NOMO-1 (cell line): ENCODE data around the gene ACAP1.
"Not testable (repeated sequence)": the region's sequence is repeated elsewhere in the genome, so short reads cannot be mapped to it uniquely, and the experiment has no call there.

Source experiments
- DNase-seq, 2 experiments: peaks; one replicate each; lab custom pipeline; 2025; ENCODE audit not compliant: unreplicated experiment in 2 of 2; lab: John Stamatoyannopoulos, UW

Gene ACAP1

GRCh38 chr17:7327056-7327455, 9.3 kb upstream of the ACAP1 start:
- no peak for DNase-seq

DNA sequence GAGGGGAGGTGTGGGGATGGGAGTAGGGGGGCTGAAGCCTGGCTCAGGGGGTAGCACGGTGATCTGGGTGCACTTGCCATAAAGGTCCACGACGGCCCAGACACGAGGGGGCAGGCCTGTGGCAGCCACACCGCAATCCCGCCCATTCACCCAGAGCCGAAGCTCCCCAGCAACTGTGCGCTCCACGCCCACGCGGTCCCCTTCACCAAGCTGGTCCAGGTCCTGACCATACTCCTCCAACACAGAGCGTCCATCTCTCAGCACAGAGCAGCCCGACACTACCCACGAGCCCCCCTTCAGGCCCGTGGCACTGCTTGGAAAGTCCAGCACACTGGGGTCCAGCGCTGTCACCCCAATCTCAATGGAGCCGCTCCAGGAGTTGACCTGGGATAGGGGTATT, 8.8 kb upstream of the ACAP1 start:
- no peak for DNase-seq

GRCh38 chr17:7328009-7328408, 8.3 kb upstream of the ACAP1 start:
- DNase-seq = no peak

DNA sequence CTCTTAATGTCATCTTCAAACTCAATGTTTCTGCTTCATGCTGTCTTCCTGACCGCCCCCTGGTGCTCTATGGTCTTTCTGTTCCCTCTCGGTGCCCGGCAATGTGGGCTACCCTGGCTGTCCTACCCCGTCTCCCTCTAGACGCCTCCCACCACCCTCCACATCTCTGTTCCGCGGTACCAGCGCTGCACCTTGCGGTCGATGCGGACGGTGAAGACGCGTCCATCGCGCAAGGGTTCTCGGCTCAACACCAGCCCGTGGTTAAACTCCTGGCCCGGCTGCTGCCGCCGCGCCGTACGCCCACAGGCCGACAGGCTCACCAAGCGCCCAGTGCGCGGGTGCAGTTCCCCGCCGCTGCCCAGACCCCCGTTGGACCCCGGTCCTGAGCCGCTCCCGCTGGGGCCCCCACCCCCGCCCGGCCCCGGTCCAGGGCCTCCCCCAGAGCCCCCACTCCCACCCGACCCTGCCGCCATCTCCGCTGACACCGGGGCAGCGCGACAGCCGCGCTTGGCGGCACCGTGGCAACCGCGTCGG, 7.4 kb upstream of the ACAP1 start, which contains the start of gene NEURL4:
NEURL4 (minus strand) TSS at position 496 of the 534 bp plus-strand sequence; CDS start at position 473, 23 bp downstream.
- no peak for DNase-seq

DNA sequence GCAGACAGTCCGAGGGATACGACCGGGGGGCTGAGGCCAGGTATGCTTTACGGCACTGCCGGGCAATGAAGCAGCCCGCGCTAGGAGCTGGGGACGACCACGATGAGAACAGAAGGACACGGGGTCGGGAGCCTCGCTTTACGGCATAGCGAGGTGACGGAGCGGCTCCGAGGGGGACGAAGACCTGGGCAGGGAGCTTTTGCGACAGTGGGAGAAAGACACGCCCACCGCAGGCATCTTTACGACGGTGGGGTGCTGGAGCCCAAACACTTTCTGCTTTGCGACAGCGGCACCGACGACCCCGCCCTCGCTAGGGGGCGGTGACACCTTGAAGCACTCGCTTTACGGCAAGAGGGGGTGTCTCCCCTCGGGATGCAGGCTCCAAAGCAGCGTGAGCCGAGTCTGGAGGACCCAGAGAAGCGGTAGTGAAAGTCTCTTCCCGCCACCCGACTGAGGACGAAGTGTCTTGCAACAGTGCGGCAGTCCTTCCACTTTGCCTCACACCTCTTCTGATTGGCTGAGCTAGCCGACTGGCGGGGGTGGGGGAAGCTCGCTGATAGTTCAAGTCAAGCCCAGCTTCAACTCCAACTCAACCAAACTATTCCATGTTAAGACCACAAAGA, 6.8 kb upstream of the ACAP1 start:
- DNase-seq = peak; percentile 97 to 99

DNA sequence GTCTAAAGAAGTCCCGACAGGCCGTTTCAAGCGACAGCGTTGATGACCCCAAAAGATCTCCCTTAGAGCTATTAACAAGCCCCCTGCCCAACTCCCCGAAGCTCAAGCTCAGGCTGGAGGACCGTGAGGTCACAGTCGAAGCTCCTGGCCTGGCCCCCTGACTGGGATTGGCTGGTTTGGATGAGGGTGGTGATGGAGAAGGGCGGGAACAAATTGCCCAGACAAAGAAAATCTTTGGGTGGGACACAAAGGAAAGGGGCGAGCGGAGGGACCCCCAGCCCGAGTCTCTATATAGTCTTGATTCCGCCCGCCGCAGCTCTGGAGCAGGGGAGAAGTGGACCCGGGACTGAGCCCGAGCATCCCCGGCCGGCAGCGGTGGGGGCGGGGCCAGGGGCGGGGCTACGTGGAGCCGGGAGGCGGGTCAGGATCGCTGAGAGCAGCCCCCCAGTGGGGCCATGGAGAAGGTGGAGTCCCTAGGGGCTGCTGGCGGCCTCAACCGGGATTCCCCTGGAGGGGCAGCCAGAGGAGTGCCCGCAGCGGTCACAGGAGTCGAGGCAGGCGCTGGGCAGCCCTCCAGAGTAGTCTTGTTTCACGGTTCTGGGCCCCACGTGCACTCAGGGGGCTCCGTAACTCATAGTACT, 6.2 kb upstream of the ACAP1 start:
- DNase-seq = peak; percentile 85 to 86

- DNase-seq = no peak
These were observed 5.7 kb upstream of the ACAP1 start for GRCh38 chr17:7330638-7331015.

DNA sequence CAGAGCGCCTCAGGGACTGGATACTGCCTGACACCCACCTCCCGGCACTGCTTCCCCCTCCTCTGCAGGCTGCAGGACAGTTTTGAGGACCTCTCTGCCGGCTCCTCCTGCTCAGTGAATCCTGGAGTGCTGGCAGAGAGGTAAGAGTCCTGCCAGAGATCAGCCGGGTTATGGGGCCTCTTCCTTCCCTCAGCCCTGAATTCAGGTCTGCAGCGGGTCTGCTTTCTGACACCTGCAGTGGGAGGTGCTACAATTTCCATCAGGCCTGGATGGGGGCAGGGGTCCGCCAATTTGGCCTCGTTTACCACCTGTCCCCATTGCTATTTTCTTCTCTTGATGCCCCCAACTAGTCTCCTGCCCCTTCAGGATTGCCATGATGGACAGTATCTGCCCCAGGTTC, 4.2 kb upstream of the ACAP1 start:
- no peak for DNase-seq

- DNase-seq = peak; percentile 40 to 53
These were observed 3.7 kb upstream of the ACAP1 start for GRCh38 chr17:7332600-7333069.

- no peak for DNase-seq
These were observed 1.3 kb upstream of the ACAP1 start for GRCh38 chr17:7334938-7335538.

- DNase-seq = not testable (repeated sequence)
These were observed 564 bp upstream of the ACAP1 start for GRCh38 chr17:7335765-7336164.

DNA sequence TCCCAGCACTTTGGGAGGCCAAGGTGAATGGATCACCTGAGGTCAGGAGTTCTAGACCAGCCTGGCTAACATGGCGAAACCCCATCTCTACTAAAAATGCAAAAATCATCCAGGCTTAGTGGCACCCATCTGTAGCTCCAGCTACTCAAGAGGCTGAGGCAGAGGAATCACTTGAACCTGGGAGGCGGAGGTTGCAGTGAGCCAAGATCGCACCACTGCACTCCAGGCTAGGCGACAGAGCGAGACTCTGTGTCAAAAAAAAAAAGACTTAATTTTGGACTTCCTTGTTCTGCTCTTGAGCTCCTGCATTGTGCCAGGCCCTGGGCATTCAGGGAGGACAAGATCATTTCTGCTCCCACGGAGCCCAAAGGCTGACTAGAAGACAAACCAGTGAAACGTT, 1.3 kb downstream of the ACAP1 start:
- DNase-seq = not testable (repeated sequence)

- DNase-seq = no peak
These were observed 3.9 kb downstream of the ACAP1 start for GRCh38 chr17:7340179-7340578.

- no peak for DNase-seq
These were observed 5.5 kb downstream of the ACAP1 start for GRCh38 chr17:7341842-7342241.

DNA sequence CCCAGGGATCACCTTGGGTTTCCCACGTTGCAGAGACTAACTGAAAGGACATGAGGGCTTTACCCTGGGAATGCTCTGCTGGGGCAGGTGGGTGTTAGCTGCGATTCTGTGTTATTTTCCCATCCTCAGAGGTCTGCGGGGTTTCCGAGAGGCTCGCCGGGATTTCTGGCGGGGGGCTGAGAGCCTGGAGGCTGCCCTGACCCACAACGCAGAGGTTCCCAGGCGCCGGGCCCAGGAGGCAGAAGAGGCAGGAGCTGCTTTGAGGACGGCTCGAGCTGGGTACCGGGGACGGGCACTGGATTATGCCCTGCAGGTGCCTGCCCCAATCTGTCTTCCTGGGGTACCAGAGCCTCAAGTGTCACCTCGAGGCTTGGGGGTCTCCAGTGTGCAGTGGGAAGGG, 6.9 kb downstream of the ACAP1 start:
- DNase-seq = no peak

GRCh38 chr17:7346761-7347614, 10.7 kb downstream of the ACAP1 start:
- DNase-seq = no peak

- no peak for DNase-seq
These were observed 11.5 kb downstream of the ACAP1 start for GRCh38 chr17:7347630-7348477.

DNA sequence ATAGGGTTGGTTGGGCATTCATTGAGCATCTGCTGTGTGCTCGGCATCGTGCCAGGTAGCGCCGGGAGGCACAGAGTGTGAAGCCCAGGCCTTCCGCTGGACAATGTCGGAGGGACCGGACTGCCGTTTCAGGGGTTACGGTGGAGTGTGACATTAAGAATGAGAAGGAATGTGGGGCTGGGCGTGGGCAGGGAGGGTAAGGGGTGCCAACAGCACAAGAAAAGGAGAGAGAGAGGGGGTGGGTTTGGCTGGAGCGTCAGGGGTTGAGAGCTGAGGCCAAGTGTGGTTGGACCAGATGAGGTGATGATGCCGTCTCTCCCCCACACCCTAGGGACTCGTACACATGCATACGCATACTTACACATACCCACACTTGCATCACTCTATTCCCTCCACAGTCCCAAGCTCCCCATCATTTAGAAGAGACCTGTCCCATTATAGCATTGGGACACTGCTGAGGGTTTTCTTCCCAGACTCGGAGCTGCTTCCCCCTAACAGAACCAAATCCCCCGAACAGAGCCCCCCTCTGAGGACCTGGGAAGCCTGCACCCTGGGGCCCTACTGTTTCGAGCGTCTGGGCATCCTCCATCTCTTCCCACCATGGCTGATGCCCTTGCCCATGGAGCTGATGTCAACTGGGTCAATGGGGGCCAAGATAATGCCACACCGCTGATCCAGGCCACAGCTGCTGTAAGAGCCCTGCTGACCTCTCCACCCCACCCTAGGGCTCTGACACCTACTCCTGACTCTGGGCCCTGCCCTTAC, 12.3 kb downstream of the ACAP1 start:
- DNase-seq = no peak
